DMS153 treated with DMSO at 0.1 percent for 48 hours (cell line): ENCODE data around the gene ATP5F1D.
"Not testable (repeated sequence)": the region's sequence is repeated elsewhere in the genome, so short reads cannot be mapped to it uniquely, and the experiment has no call there.

Source experiments
- DNase-seq: peaks from one replicate; lab custom pipeline; 2025; ENCODE audit not compliant: unreplicated experiment; lab: John Stamatoyannopoulos, UW

The ATP5F1D gene

DNA sequence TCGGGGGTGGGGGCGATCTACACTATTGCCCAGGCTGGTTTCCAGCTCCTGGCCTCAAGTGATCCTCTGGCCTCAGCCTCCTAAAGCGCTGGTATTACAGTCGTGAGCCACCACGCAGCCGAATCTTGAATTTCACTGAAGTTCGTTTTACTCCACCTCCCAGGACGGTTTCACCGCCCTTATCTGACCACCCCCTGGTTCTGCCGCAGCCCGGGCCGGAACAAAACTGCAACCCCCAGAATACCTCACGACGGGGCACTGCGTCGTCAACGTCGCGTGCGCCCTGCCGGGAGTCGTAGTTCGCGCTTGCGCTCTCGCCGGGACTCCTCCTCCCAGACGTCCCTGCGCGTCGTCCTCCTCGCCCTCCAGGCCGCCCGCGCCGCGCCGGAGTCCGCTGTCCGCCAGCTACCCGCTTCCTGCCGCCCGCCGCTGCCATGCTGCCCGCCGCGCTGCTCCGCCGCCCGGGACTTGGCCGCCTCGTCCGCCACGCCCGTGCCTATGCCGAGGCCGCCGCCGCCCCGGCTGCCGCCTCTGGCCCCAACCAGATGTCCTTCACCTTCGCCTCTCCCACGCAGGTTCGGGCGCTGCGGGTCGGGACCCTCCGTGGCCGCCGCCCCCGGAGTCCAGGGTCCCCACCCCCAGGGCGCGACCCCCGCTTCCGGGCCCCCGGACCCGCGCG lies at the start of gene ATP5F1D:
TSS of gene ATP5F1D (plus strand) at position 335 of the 679 bp plus-strand sequence. CDS start at position 435, 100 bp downstream.
- peak; percentile 71 for DNase-seq

GRCh38 chr19:1199531-1199930 lies 42.0 kb upstream of the ATP5F1D start:
- no peak for DNase-seq

DNA sequence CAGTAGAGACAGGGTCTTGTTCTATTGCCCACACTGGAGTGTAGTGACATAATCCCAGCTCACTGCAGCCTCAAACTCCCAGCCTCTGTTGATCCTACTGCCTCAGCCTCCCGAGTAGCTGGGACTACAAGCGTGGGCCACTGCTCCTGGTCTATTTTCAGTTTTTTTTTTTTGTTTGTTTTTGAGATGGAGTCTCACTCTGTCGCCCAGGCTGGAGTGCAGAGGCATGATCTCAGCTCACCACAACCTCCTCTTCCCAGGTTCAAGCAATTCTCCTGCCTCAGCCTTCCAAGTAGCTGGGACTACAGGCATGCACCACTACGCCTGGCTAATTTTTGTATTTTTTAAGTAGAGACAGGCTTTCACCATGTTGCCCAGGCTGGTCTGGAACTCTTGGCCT lies 40.9 kb upstream of the ATP5F1D start:
- not testable (repeated sequence) for DNase-seq

- peak; percentile 24 for DNase-seq
Observed at GRCh38 chr19:1205114-1206099, 36.1 kb upstream of the ATP5F1D start, which contains the start of gene STK11. STK11 (plus strand) TSS chr19:1205778; CDS start chr19:1206914, 1,136 bp downstream.

GRCh38 chr19:1206150-1206863 lies 35.2 kb upstream of the ATP5F1D start:
- no peak for DNase-seq

GRCh38 chr19:1206864-1207450 lies 34.6 kb upstream of the ATP5F1D start:
- no peak for DNase-seq

- not testable (repeated sequence) for DNase-seq
Observed at GRCh38 chr19:1208830-1209229, 32.7 kb upstream of the ATP5F1D start.

GRCh38 chr19:1210227-1210538 lies 31.4 kb upstream of the ATP5F1D start:
- DNase-seq, result no peak

DNA sequence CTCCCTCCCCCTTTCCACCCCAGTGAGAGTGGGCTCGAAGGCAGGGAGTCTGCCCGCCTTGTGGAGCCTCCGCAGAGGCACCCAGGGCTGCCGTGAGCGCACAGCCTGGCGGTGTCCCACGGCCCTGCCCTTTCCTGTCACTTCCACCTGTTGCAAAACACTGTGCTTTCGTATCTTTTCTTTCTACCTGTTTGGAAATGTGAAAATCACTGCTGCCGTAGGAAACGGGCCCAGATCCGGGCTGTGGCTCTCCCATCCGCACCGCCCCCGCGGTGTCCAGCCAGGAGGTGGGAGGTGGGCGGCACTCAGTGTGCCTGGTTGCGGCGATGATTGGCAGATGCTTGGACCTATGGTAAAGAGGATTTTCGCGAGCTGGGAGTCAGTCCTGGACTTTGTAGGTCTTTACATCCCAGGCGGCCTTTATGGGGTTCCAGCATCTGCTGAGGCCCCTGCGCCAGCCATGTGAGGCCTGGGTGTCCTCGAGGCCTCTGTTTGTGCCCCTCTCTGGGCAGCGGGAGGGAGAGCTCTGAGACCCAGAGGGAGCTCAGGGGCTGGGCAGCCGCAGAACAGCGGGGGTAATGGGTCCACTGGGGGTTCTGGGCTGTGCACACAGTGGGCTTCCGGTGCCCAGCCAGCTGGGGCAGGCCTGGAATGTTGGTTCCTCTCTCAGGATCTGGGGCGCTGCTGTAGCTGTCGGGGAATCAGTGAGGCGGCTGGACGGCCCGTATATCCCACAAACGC lies 29.9 kb upstream of the ATP5F1D start:
- no peak for DNase-seq

GRCh38 chr19:1213391-1214286 lies 27.9 kb upstream of the ATP5F1D start:
- DNase-seq, result peak; percentile 32

DNA sequence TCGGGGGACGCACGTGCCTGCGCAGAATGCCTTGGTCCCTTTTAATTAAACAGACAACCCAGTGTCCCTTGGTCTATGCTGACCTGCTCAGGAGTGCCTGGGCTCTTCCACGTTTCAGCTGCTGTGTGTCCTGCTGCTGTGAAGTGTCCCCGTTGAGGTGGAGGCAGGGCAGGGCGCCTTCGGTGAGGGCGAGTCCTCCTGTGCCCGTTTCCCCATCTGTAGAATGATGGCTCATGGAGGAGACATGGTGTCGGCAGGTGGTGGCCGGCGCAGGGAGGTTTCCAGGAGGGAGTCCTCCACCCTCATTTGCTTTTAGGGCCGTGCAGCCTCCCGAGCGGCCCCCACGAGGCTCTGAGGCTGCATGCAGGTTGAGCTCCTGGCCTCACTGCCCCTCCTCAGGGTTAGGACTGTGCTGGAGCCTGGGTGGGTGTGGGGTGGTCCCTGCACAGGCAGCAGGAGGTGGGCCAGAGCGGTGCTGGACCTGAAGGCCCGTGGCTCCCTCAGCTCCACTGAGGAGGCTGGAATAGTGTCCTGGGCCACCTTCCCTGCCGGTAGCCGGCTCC lies 27.2 kb upstream of the ATP5F1D start:
- DNase-seq, result no peak

DNA sequence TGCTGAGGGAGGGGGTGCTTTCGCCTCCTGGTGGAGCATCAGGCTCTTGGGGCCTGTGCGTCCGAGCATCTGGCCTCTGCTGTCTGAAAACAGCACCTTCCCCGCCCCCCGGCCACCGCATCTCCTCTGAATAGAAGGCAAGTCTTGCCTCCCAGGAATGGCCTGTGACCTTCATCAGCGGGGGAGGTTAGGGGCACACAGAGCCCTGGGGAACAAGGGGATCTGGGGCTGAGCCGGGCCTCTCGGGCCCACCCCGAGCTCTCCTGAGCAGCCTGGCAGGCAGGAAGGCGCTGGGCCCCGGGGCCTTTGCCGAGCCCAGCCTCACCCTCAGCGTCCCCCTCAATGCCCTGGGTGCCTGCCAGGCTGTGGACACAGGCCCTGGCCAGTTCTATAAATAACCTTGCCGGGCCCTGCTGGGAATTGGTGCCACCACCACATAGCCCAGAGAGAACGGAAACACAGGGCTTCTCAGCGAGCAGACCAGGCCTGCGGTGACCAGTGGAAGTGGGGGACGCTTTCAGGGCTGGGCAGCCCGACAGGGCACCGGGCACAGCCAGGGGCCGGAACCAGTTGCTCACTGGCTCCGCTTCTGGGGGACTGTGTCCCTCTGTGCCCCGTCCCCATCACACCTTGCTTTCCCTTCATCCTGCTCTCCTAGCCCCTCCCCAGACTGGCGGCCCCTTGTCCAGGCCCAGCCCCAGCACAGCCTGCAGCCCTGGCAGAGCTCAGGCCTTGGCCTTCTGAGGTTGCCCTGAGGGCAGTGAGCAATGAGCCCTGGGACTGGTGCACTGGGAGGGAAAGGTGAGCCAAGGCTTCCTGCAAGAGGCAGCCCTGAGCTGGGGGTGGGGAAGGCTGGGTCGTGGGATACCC lies 26.5 kb upstream of the ATP5F1D start:
- no peak for DNase-seq

DNA sequence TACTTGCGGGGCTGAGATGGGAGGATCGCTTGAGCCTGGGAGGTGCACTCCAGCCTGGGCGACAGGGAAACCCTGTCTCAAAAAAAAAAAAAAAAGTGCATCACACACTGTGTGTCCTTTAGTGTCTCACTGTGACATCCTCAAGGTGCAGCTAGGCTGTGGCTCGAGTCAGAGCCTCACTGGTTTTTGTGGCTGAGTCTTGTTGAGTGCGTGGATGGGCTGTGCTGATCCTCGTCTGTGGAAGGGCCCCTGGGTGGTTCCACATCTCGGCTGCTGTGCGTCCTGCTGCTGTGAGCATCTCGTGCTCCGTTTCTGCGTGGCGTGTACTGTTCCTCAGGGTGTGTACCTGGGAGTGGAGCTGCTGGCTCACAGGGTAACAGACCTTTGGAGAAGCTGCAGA lies 24.8 kb upstream of the ATP5F1D start:
- no peak for DNase-seq

GRCh38 chr19:1217366-1217765 lies 24.2 kb upstream of the ATP5F1D start:
- DNase-seq, result no peak

- DNase-seq, result no peak
Observed at GRCh38 chr19:1218751-1219567, 22.6 kb upstream of the ATP5F1D start.

DNA sequence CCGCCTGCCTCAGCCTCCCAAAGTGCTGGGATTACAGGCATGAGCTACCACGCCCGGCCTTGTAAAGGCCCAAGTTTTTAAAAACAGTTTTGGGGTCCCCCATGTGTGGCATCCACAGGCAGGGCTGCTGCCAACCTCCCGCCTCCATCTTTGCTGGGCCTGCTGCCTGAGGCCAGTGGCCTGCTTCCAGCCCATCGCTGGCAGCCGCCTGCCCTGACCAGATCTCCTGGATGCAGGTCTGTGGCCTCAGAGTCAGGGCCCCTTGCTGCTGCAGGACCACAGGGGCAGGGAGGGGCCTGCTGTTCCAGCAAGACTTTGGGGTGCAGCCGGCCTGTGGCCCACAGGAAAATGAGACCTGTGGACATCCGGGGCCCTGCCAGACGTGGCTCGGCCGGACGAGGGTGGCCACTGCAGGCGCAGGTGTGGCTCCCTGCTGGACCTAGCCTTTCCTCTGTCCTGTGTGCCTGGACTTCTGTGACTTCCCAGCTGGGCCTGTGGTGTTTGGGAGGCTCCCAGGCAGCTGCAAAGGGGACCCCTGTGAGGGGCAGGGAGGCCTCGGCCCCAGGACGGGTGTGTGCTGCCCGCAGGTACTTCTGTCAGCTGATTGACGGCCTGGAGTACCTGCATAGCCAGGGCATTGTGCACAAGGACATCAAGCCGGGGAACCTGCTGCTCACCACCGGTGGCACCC lies 21.6 kb upstream of the ATP5F1D start:
- no peak for DNase-seq

DNA sequence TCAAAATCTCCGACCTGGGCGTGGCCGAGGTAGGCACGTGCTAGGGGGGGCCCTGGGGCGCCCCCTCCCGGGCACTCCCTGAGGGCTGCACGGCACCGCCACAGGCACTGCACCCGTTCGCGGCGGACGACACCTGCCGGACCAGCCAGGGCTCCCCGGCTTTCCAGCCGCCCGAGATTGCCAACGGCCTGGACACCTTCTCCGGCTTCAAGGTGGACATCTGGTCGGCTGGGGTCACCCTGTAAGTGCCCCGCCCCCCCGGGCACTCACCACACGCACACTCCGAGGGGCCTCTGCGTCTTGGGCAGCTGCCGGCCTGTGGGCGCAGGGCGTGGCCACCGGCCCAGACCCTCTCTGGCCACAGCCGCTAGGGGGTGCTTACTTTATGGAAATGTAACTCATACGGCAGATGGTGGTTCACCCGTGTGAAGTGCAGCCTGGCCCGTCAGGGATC lies 21.0 kb upstream of the ATP5F1D start:
- DNase-seq, result no peak
